T-helper 2 cell (primary cell): ENCODE measurements around the gene VASP.

Experiments used
- DNase-seq, 5 experiments: peaks; one replicate each; pipeline versions ENCODE4 v3.0.0 to v3.0.0-alpha.2; 2012 to 2022

VASP gene

GRCh38 chr19:45515807-45516401 is 8.6 kb downstream of the VASP start:
- DNase-seq = no peak

GRCh38 chr19:45517238-45517637 is 10.0 kb downstream of the VASP start:
- no peak for DNase-seq

GRCh38 chr19:45517641-45518468 is 10.6 kb downstream of the VASP start:
- DNase-seq = no peak

GRCh38 chr19:45518469-45518826 is 11.2 kb downstream of the VASP start:
- no peak for DNase-seq

- no peak for DNase-seq
Measured at GRCh38 chr19:45522010-45522941, 15.0 kb downstream of the VASP start.

- peak in 4 of 5 experiments; percentile 51 to 85 (median 67) for DNase-seq
Measured at GRCh38 chr19:45523642-45524256, 16.5 kb downstream of the VASP start.

GRCh38 chr19:45524575-45525129 is 17.4 kb downstream of the VASP start:
- no peak for DNase-seq

- no peak for DNase-seq
Measured at GRCh38 chr19:45526143-45526542, 18.9 kb downstream of the VASP start.

- DNase-seq = no peak
Measured at GRCh38 chr19:45526971-45527370, 19.7 kb downstream of the VASP start.

GRCh38 chr19:45527731-45528130 is 20.5 kb downstream of the VASP start:
- no peak for DNase-seq

GRCh38 chr19:45528149-45528743 is 21.0 kb downstream of the VASP start:
- no peak for DNase-seq

GRCh38 chr19:45528744-45529419 is 21.6 kb downstream of the VASP start:
- peak in 1 of 5 experiments; percentile 22 for DNase-seq

GRCh38 chr19:45529420-45529785 is 22.1 kb downstream of the VASP start:
- no peak for DNase-seq

GRCh38 chr19:45531349-45531748 is 24.1 kb downstream of the VASP start:
- no peak for DNase-seq

GRCh38 chr19:45539459-45539858 is 32.2 kb downstream of the VASP start:
- DNase-seq = no peak

GRCh38 chr19:45542234-45542668 is 35.0 kb downstream of the VASP start:
- DNase-seq = no peak

- DNase-seq = no peak
Measured at GRCh38 chr19:45547211-45547770, 40.0 kb downstream of the VASP start.

GRCh38 chr19:45547965-45548609 is 40.8 kb downstream of the VASP start:
- DNase-seq = no peak

- no peak for DNase-seq
Measured at GRCh38 chr19:45553464-45553863, 46.2 kb downstream of the VASP start.

- DNase-seq = no peak
Measured at GRCh38 chr19:45554481-45554880, 47.2 kb downstream of the VASP start.

GRCh38 chr19:45556835-45557234 is 49.6 kb downstream of the VASP start:
- DNase-seq = no peak
